Central memory CD8-positive, alpha-beta T cell (primary cell): ENCODE data around the gene ALOX5.
A peak's percentile ranks its signal among the peaks of the same experiment; 100 is the strongest.

Source experiments
- ATAC-seq: fragments of 150-1000 bp; cut with Tn5 transposase; replicated peaks from 2 replicates; pipeline ENCODE4 v1.10.0; 2022; ENCODE audit warnings: mild to moderate bottlenecking, moderate FRiP score, moderate number of reproducible peaks; ENCODE audit not compliant: poor library complexity, severe bottlenecking; ENCODE audit errors: extremely low read depth
- DNase-seq, 2 donors: peaks; one replicate each; pipeline ENCODE4 v3.0.0; 2021; ENCODE audit warnings: low spot score in 2 of 2
- H3K27ac Mint-ChIP-seq: one replicate; pipeline ENCODE4 v1.8.0; 2022; ENCODE audit warnings: low read depth, mild to moderate bottlenecking, moderate library complexity, mixed read lengths
- H3K27me3 Mint-ChIP-seq: one replicate; pipeline ENCODE4 v1.8.0; 2022; ENCODE audit warnings: mixed read lengths
- H3K36me3 Mint-ChIP-seq: one replicate; pipeline ENCODE4 v1.8.0; 2022; ENCODE audit warnings: mild to moderate bottlenecking, moderate library complexity, mixed read lengths; ENCODE audit not compliant: insufficient read depth
- H3K4me1 Mint-ChIP-seq: one replicate; pipeline ENCODE4 v1.8.0; 2022; ENCODE audit warnings: mixed read lengths
- H3K4me3 Mint-ChIP-seq: one replicate; pipeline ENCODE4 v1.8.0; 2022; ENCODE audit warnings: mild to moderate bottlenecking, moderate library complexity, mixed read lengths
- H3K9me3 Mint-ChIP-seq: one replicate; pipeline ENCODE4 v1.8.0; 2022; ENCODE audit warnings: mixed read lengths

The ALOX5 gene

GRCh38 chr10:45417746-45418145 is 43.7 kb downstream of the ALOX5 start:
- Mint-ChIP-seq H3K4me3 (no peak overlapping the region), H3K9me3 (no peaks in the 10 kb centered on the region), H3K27me3 (peaks cover 12% of the 10 kb centered on the region), H3K36me3 (peaks cover 3% of the 10 kb centered on the region), H3K4me1 (peaks cover 33% of the 10 kb centered on the region), H3K27ac (no peak overlapping the region)
- ATAC-seq (no peak), DNase-seq (no peak)

- H3K36me3 Mint-ChIP-seq: peaks cover 3% of the 10 kb centered on the region
- no peak for ATAC-seq
- H3K27me3 Mint-ChIP-seq: peaks cover 12% of the 10 kb centered on the region
- H3K4me1 Mint-ChIP-seq: peaks cover 36% of the 10 kb centered on the region
- no peak for DNase-seq
- peak overlapping the region; percentile 90 for H3K4me3 Mint-ChIP-seq
- H3K9me3 Mint-ChIP-seq: no peaks in the 10 kb centered on the region
- H3K27ac Mint-ChIP-seq: peak overlapping the region; percentile 92
Observed at GRCh38 chr10:45418417-45418848, 44.4 kb downstream of the ALOX5 start.

GRCh38 chr10:45418849-45419675 is 45.0 kb downstream of the ALOX5 start:
- peak overlapping the region; percentile 90 for H3K4me3 Mint-ChIP-seq
- H3K27me3 Mint-ChIP-seq: peaks cover 12% of the 10 kb centered on the region
- DNase-seq (no peak), ATAC-seq (peak; percentile 42)
- H3K27ac Mint-ChIP-seq: peak overlapping the region; percentile 92
- peaks cover 3% of the 10 kb centered on the region for H3K36me3 Mint-ChIP-seq
- peaks cover 36% of the 10 kb centered on the region for H3K4me1 Mint-ChIP-seq
- H3K9me3 Mint-ChIP-seq: no peaks in the 10 kb centered on the region

DNA sequence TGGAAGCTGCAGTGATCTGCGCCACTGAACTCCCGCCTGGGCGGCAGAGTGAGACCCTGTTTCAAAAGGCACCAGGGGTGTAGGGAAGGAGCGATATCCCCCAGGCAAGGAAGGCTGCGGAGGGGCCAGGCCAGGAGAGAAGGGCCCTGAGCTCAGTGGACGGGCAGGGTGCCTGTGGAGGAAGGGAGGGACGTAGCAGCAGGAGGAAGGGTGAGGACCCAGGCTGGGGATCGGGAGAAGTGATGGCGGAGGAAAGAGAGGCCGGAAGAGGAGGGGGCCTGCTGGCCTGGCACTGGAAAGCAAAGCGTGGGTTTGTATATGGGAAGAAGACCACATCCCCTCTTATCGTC is 45.6 kb downstream of the ALOX5 start:
- H3K27ac Mint-ChIP-seq: peak overlapping the region; percentile 92
- ATAC-seq (no peak), DNase-seq (no peak)
- H3K9me3 Mint-ChIP-seq: no peaks in the 10 kb centered on the region
- peak overlapping the region; percentile 90 for H3K4me3 Mint-ChIP-seq
- peaks cover 12% of the 10 kb centered on the region for H3K27me3 Mint-ChIP-seq
- H3K4me1 Mint-ChIP-seq: peaks cover 36% of the 10 kb centered on the region
- peaks cover 3% of the 10 kb centered on the region for H3K36me3 Mint-ChIP-seq

GRCh38 chr10:45420453-45421192 is 46.6 kb downstream of the ALOX5 start:
- Mint-ChIP-seq H3K9me3 (no peaks in the 10 kb centered on the region), H3K27me3 (peaks cover 12% of the 10 kb centered on the region), H3K27ac (peak overlapping the region; percentile 92), H3K4me3 (peak overlapping the region; percentile 90), H3K36me3 (peaks cover 3% of the 10 kb centered on the region), H3K4me1 (peaks cover 36% of the 10 kb centered on the region)
- DNase-seq (no peak), ATAC-seq (peak; percentile 44)

DNA sequence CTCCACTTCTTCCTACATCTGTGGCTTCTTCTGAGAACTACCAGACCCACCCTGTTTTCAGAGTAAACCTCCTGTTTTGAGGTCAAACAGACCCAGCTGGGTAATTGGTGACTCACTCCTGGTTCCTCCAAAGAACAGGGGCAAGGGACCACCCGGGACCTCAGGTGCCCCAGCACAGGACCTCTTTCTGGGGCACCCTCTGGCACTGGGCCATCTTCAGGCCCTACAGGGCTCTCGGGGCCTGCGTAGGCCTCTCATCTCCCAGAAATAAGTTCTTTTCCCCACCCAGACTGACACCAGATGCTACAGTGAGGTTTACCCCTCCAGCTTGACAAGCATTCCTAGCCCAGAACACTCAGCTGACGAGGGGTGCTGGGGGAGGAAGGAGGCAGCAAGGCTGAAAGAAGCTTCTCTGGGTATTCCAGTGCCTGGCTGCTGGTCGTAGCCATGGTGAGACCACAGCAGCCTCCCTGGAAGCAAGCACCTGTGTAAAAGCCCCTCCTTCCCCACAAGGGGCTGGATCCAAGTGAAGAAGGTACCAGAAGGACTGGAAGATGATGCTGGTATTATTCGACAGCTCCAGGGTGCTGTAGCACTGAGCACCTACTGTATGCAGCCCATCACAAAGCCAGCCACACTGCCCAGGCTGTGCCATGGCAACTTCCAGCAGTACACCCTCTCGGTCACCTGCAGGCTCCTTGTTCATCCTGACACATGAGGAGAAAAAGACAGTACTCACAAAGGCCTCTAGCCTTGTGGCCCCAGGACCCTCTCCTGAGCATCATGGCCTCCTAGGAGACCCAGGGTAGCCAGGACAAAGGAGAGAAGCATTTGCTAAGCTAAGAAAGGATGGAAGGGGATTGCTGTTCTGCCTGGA is 47.4 kb downstream of the ALOX5 start:
- ATAC-seq (no peak), DNase-seq (no peak)
- H3K36me3 Mint-ChIP-seq: peaks cover 3% of the 10 kb centered on the region
- peaks cover 36% of the 10 kb centered on the region for H3K4me1 Mint-ChIP-seq
- H3K9me3 Mint-ChIP-seq: no peaks in the 10 kb centered on the region
- H3K4me3 Mint-ChIP-seq: no peak overlapping the region
- peak overlapping the region; percentile 92 for H3K27ac Mint-ChIP-seq
- peaks cover 12% of the 10 kb centered on the region for H3K27me3 Mint-ChIP-seq

GRCh38 chr10:45422207-45422865 is 48.3 kb downstream of the ALOX5 start:
- peak overlapping the region; percentile 92 for H3K27ac Mint-ChIP-seq
- peaks cover 12% of the 10 kb centered on the region for H3K27me3 Mint-ChIP-seq
- H3K9me3 Mint-ChIP-seq: no peaks in the 10 kb centered on the region
- H3K36me3 Mint-ChIP-seq: peaks cover 3% of the 10 kb centered on the region
- ATAC-seq: no peak
- peaks cover 36% of the 10 kb centered on the region for H3K4me1 Mint-ChIP-seq
- DNase-seq: no peak
- H3K4me3 Mint-ChIP-seq: no peak overlapping the region

GRCh38 chr10:45422866-45423659 is 49.0 kb downstream of the ALOX5 start:
- no peak overlapping the region for H3K4me3 Mint-ChIP-seq
- ATAC-seq (no peak), DNase-seq (no peak)
- H3K27ac Mint-ChIP-seq: peak overlapping the region; percentile 92
- peaks cover 36% of the 10 kb centered on the region for H3K4me1 Mint-ChIP-seq
- H3K27me3 Mint-ChIP-seq: peaks cover 16% of the 10 kb centered on the region
- H3K36me3 Mint-ChIP-seq: peaks cover 5% of the 10 kb centered on the region
- H3K9me3 Mint-ChIP-seq: no peaks in the 10 kb centered on the region

GRCh38 chr10:45423976-45424499 is 50.0 kb downstream of the ALOX5 start:
- Mint-ChIP-seq H3K27me3 (peaks cover 21% of the 10 kb centered on the region), H3K27ac (no peak overlapping the region), H3K36me3 (peaks cover 5% of the 10 kb centered on the region), H3K4me1 (peaks cover 29% of the 10 kb centered on the region), H3K4me3 (no peak overlapping the region), H3K9me3 (no peaks in the 10 kb centered on the region)
- ATAC-seq (no peak), DNase-seq (no peak)

DNA sequence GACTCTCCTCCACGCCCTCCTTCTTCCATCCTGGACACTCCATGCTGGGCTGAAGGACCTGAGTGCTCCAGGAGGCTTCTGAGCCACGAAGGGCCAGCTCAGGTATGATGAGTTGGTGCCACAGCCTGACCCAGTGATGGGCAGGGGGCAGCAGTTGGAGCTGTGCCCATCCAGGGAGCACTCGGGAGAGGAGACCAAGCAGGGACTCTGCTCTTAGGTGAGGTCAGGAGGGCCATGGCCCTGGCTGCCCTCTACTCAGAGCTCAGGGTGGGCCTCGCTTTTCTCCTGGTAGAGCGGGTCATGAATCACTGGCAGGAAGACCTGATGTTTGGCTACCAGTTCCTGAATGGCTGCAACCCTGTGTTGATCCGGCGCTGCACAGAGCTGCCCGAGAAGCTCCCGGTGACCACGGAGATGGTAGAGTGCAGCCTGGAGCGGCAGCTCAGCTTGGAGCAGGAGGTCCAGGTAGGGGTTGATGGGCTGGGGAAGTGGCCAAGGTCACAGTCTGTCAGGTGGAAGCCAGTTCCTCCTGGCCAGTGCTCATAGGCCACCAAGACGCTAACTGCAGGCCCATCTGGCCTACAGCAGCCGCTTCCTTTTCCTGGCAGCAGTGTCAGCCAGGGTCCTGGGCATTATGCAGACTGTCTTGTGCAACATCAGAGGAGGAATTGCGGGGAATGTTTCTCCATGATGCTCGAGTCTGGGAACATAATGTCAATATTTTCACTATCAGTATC is 50.8 kb downstream of the ALOX5 start:
- no peak overlapping the region for H3K27ac Mint-ChIP-seq
- no peak for ATAC-seq
- no peaks in the 10 kb centered on the region for H3K9me3 Mint-ChIP-seq
- H3K27me3 Mint-ChIP-seq: peaks cover 18% of the 10 kb centered on the region
- H3K4me1 Mint-ChIP-seq: peaks cover 21% of the 10 kb centered on the region
- H3K36me3 Mint-ChIP-seq: peaks cover 2% of the 10 kb centered on the region
- DNase-seq: no peak
- H3K4me3 Mint-ChIP-seq: no peak overlapping the region
